Mononuclear cell (primary cell): Measurements from ENCODE around the gene PLA2G5. TPM values are rescaled to one million over a fixed set of nuclear protein-coding genes. Genes with fewer than 3 reads are reported as not detected.
"Not testable (repeated sequence)": the region's sequence is repeated elsewhere in the genome, so short reads cannot be mapped to it uniquely, and the experiment has no call there.

Experiments used
- H3K27me3 ChIP-seq: 2 replicates; pipeline ENCODE4 v1.6.0; 2011; ENCODE audit warnings: low read length, control low read depth; ENCODE audit not compliant: insufficient read depth
- H3K4me1 ChIP-seq: 2 replicates; pipeline ENCODE4 v1.5.1; 2011; ENCODE audit warnings: mild to moderate bottlenecking, low read length, control low read depth; ENCODE audit not compliant: insufficient read depth
- H3K4me3 ChIP-seq: 2 replicates; pipeline ENCODE4 v1.5.1; 2011; ENCODE audit warnings: mild to moderate bottlenecking, low read length, moderate library complexity
- H3K9me3 ChIP-seq: 2 replicates; pipeline ENCODE4 v1.5.1; 2011; ENCODE audit warnings: low read depth, mild to moderate bottlenecking, control low read depth, low read length
- total RNA-seq: library from RNA; depleted of rRNA; stranded (reverse); fragments of >200 nt; gene quantifications from one replicate; pipeline ENCODE4 v1.2.3, GENCODE V29; 2012

Gene PLA2G5
- total RNA-seq, 1 donor, result not detected

DNA sequence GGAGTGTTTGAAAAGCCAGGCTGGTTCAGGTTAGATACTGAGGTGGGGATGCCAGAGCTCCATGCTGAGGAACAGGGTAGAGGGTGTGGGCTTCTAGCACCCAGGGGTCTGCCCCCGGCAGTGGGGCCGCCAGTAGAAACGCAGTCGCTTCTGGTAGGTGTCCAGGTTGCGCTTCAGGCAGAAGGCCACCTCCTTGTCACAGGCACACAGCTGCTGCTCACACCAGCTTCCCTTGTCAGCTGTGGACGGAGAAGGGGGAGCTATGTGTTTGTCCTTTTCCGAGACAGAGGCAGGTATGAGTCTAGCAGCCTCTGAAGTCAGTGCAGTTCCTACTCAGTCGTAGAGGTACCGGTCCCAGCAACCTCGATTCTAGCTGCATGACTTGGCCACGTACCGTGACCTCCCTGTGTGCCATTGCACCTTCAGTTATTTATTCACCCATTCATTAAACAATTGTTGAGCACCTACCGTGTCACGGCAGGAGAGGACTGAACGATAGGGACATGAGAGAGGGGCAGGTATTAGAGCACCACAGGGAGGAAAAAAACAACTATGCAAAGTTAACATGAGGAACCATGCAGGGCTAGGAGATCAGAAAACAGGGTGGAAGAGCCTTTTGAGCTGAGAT, 44.1 kb downstream of the PLA2G5 start:
- no peak overlapping the region for H3K4me3 ChIP-seq
- no peaks in the 10 kb centered on the region for H3K27me3 ChIP-seq
- peaks cover 4% of the 10 kb centered on the region for H3K4me1 ChIP-seq
- H3K9me3 ChIP-seq, result no peaks in the 10 kb centered on the region

- Histone ChIP-seq H3K4me1 (peaks cover 13% of the 10 kb centered on the region), H3K9me3 (no peaks in the 10 kb centered on the region), H3K27me3 (no peaks in the 10 kb centered on the region), H3K4me3 (no peak overlapping the region)
Measured at GRCh38 chr1:20115479-20115878, 45.5 kb downstream of the PLA2G5 start.

- Histone ChIP-seq H3K9me3 (no peaks in the 10 kb centered on the region), H3K4me3 (no peak overlapping the region), H3K4me1 (peaks cover 13% of the 10 kb centered on the region), H3K27me3 (no peaks in the 10 kb centered on the region)
Measured at GRCh38 chr1:20115916-20116315, 45.9 kb downstream of the PLA2G5 start.

DNA sequence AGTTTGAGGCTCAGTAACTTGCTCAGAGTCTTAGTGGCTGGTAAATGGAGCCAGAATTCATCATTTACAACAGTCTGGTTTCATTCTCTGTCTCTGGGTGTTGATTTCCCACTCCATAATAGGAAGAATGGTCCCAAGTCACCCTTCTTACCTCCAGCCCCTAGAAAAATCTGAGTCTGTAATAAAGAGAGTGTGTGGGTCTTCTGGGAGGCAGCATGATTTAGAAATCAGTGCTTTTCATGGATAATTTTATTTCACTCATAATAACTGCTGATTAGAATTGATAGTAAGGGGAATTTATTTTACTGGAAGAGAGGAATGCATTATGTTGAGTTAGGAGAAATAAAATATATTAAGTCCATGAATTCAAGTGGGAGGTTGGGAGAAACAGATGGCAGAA, 47.2 kb downstream of the PLA2G5 start:
- peaks cover 13% of the 10 kb centered on the region for H3K4me1 ChIP-seq
- no peaks in the 10 kb centered on the region for H3K27me3 ChIP-seq
- H3K4me3 ChIP-seq, result no peak overlapping the region
- no peaks in the 10 kb centered on the region for H3K9me3 ChIP-seq

- H3K27me3 ChIP-seq, result no peaks in the 10 kb centered on the region
- H3K4me3 ChIP-seq, result no peak within 1 kb of the TSS
- peaks cover 23% of the 10 kb centered on the region for H3K4me1 ChIP-seq
- no peaks in the 10 kb centered on the region for H3K9me3 ChIP-seq
Measured at GRCh38 chr1:20119347-20119746, 49.4 kb downstream of the PLA2G5 start, which contains the start of gene PLA2G2D. TSS of gene PLA2G2D (minus strand) at chr1:20119536. CDS start at chr1:20119498, 38 bp downstream.

GRCh38 chr1:20120796-20121195, 50.8 kb downstream of the PLA2G5 start:
- Histone ChIP-seq H3K4me3 (no peak overlapping the region), H3K27me3 (no peaks in the 10 kb centered on the region), H3K4me1 (peaks cover 25% of the 10 kb centered on the region), H3K9me3 (no peaks in the 10 kb centered on the region)

GRCh38 chr1:20123722-20124455, 53.9 kb downstream of the PLA2G5 start:
- H3K4me3 ChIP-seq, result no peak overlapping the region
- H3K27me3 ChIP-seq, result no peaks in the 10 kb centered on the region
- no peaks in the 10 kb centered on the region for H3K9me3 ChIP-seq
- H3K4me1 ChIP-seq, result peaks cover 24% of the 10 kb centered on the region

DNA sequence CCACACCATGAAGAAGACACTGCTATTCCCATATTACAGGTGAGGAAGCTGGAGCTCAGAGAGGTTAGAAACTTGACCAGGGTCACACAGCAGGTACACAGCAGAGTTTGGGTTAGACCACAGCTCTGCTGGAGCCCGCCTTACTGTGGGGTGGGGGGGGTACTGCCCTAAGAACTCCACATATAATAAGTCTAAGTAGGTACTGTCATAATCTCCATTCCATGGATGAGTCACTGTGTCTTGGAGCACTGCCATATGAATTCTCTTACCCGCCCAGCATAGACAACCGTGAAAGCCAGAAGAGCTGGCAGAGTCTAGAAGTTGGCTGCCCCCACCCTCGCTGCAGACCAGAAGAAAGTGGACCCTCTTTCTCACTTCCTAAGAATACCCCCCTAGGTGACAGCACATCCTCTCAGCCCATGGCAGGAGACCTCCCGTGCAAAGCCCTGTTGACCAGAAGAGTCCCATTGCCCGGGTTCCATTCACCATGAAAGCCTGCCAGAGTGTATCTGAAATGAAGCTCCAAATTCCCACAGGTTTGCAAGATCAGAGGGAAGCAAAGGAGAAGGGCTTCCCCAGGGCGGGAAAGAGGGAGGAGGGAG, 54.6 kb downstream of the PLA2G5 start:
- no peak overlapping the region for H3K4me3 ChIP-seq
- peaks cover under 1% of the 10 kb centered on the region for H3K9me3 ChIP-seq

DNA sequence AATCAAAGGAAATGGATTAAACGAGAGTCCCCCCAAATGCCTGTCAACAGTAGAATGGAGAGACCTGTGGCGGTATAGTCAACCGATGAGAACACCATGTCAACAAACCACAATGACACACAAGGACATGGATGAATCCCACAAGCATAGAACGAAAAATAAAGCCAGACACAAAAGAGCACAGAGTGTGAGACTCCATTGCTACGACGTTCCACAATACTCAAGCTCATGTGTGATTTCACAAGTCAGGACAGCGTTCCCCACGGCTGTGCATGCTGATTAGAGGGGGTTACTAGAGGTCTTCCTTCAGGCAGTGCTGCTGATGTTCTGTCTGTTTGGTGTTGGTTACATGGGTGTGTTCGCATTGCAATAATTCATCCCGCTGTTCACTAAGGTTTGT, 55.1 kb downstream of the PLA2G5 start:
- H3K4me1 ChIP-seq, result peaks cover 15% of the 10 kb centered on the region
- peaks cover 5% of the 10 kb centered on the region for H3K9me3 ChIP-seq
- no peak overlapping the region for H3K4me3 ChIP-seq
- H3K27me3 ChIP-seq, result no peaks in the 10 kb centered on the region

More for the DNA sequence above, 54.6 kb downstream of the PLA2G5 start:
- Histone ChIP-seq H3K27me3 (no peaks in the 10 kb centered on the region), H3K4me1 (peaks cover 20% of the 10 kb centered on the region)

DNA sequence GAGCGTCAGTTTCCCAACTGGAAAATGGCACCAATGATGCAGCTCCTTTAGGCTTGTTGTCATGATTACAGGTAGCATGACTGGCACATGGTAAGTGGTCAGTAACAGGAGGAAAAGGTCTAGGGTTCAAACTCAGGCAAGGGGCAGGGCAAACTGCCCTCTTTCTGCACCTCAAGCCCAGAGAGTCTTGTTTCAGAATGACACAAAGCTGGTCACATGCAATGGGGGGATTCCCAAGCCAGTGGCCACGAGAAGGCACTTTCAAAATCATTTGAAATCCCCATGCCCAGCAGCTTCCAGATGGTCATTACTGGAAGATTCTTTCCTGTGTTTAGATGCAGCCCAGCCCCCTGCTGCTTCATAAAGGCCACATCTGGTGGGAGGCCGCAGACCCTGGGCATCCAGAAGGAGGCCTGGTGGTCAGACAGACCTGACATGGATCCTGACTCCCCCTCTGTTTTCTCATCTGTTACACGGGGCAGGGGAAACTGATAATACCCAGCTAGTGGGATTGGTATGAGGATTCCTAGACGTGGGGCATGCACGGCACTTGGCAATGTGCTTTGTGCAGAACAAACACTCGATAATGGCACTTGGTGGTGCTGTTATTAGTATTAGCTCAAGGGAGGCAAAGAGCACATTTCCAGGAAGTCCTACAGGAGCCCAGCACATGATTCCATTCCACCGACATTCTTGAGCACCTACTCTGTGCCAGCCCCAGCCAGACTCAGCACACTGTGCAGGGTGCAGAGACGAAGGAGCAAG, 56.2 kb downstream of the PLA2G5 start:
- H3K4me1 ChIP-seq, result peaks cover 12% of the 10 kb centered on the region
- H3K27me3 ChIP-seq, result no peaks in the 10 kb centered on the region
- H3K9me3 ChIP-seq, result peaks cover 5% of the 10 kb centered on the region
- no peak overlapping the region for H3K4me3 ChIP-seq

GRCh38 chr1:20126806-20127440, 56.9 kb downstream of the PLA2G5 start:
- peaks cover 12% of the 10 kb centered on the region for H3K4me1 ChIP-seq
- no peak overlapping the region for H3K4me3 ChIP-seq
- no peaks in the 10 kb centered on the region for H3K27me3 ChIP-seq
- H3K9me3 ChIP-seq, result peaks cover 5% of the 10 kb centered on the region

DNA sequence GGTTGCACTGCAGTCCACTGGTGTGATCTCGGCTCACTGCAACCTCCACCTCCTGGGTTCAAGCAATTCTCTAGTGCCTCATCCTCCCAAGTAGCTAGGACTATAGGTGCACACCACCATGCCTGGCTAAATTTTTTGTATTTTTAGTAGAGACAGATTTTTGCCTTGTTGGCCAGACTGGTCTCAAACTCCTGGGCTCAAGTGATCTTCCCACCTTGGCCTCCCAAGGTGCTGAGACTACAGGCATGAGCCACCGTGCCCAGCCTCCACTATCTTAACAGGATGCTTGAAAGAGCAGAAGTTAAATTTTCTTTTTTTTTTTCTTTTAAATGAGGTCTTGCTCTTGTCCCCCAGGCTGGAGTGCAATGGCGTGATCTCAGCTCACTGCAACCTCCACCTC, 60.5 kb downstream of the PLA2G5 start:
- not testable (repeated sequence) for H3K4me3 ChIP-seq, H3K27me3 ChIP-seq, H3K4me1 ChIP-seq, H3K9me3 ChIP-seq

- peaks cover under 1% of the 10 kb centered on the region for H3K9me3 ChIP-seq
- H3K4me3 ChIP-seq, result no peak overlapping the region
- H3K4me1 ChIP-seq, result no peaks in the 10 kb centered on the region
- H3K27me3 ChIP-seq, result no peaks in the 10 kb centered on the region
Measured at GRCh38 chr1:20134995-20135394, 65.0 kb downstream of the PLA2G5 start.

GRCh38 chr1:20136249-20136648, 66.3 kb downstream of the PLA2G5 start:
- Histone ChIP-seq H3K4me3 (no peak overlapping the region), H3K4me1 (no peaks in the 10 kb centered on the region), H3K27me3 (no peaks in the 10 kb centered on the region), H3K9me3 (no peaks in the 10 kb centered on the region)
